NCI-H2081 treated with DMSO at 0.1 percent for 48 hours (cell line): ENCODE measurements around the gene KRTAP26-1.

Experiments
- DNase-seq: peaks from one replicate; lab custom pipeline; 2025; lab: John Stamatoyannopoulos, UW

Gene KRTAP26-1, protein sequence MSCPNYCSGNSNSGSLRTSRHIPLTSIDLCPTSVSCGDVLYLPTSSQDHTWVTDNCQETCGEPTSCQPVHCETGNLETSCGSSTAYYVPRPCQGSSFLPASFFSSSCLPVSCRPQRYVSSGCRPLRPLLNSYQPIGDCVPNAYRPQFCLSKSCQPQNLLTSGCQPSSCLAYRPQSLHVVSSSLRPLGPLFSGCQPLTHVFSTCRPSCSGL

DNA sequence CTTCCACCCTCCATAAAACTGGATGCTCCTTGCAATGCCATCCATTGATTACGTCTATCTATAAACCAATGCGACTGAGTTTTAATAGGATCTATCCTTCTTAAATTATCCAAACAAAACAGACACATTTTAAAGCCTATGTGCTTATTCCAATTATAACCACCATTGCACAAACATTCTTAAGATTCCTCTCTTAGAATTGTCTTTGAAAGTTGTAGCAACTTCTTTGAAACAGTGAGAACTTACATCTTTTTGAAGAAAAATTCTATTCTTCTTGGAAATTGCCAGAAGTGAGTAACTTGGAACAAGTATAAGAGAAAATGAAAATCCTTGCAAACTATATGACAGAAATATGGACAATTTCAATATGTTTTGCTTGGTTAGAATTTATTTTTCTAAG, at the start of gene KRTAP26-1:
Gene KRTAP26-1, minus strand, starts transcription at position 101 of the 400 bp plus-strand sequence. CDS start 280 bp downstream, outside the sequence.
- no peak for DNase-seq

DNA sequence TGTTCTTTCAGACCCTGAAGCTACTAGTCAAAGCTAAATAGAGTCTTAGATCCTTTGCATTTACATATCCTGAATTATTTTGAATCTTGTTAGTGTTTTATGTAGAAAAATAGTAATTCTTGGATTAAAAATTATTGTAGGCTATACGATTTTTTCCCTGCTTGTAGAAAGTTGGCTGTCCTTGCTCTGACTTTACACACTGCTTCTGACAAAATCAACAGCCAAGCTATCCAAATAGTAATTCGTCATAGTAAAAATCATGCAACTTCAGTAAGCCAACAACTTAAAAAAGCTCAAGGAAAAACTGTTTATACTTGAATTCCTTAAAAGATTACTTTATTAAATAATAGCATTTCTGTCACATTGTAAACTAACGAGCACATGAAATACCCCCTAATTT, 35.8 kb upstream of the KRTAP26-1 start:
- DNase-seq = no peak

DNA sequence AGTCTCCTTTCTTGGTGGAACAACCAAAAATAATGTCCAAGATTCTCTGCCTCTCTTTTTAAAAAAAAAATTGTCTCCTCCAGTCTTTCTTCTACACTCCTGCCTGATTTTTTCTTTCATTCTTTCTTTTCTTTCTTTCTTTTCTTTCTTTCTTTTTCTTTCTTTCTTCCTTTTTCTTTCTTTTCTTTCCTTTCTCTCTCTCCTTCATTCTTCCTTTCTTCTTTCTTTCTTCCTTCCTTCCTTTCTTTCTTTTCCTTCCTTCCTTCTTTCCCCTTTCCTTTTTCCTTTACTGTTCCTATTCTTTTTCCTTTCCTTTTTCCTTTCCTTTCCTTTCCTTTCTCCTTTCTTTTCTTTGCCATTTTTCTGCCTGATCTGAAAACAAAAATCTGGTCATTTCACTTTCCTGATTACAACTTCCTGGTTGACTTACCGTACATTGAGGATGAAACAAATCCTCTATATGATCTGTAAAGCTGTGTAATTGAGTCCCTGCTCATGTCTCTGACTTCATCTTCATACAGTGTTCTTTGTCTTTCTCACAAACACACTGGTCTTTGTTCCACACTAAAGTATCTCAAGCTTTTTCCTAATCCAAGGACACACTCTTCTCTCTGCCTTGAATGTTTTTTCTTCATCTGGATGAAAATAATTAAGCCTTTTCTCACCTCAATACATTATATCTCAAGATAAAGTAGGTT, 34.3 kb upstream of the KRTAP26-1 start:
- DNase-seq = no peak

DNA sequence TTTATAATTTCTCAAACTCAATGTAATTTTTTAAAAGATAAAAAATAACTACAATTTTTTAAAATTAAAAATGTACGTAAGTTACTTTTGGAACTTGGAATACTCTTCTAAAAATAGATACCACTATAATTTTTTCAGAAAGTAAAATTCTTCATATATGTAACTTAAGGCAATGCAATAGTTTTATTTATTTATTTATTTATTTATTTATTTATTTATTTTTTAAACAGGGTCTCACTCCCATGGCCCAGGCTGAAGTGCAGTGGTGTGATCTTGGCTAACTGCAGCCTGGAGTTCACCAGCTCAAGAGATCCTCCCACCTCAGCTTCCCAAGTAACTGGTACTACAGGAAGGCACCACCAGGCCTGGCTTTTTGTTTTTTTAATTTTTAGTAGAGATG, 31.4 kb upstream of the KRTAP26-1 start:
- DNase-seq = no peak

DNA sequence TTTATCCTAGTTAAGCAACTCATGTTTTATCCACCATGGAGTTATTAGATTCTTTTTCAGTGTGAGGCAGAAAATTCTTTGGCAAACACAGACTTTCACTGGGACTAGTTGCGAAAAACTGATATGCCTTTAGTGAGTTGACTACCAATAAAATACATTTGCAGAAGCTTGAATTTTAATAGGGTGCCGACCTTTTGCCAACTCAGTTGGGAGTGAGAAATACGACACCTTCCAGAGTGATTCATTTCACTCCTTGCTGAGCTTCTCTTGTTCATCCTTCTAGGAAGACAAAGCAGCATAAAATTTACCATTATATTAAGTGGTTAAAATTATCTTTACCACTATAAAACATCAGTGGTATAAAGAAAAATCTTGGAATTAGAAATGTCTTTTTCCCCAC, 29.5 kb upstream of the KRTAP26-1 start:
- no peak for DNase-seq

DNA sequence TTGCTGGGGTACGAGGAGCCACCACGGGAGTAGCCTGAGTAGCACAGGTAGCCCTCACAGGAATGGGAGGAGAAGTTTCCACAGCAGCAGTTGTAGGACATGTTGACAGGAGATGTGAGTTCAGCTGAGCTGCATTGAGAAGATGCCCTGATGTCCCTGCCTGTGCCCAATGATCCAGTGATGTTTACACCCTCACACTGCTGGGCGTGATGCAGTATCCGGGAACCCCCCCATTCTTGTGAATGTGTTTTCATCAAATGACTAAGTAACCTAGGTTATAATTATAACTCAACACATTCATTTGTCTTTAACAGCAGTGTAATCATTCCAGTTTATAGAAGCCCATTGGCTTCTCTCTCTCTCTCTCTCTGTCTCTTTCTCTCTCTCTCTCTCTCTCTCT, 28.4 kb upstream of the KRTAP26-1 start, which contains the start of gene KRTAP23-1:
Gene KRTAP23-1, minus strand, starts transcription at position 101 of the 400 bp plus-strand sequence. Its CDS starts 0 bp downstream, at position 101.
- DNase-seq = no peak

DNA sequence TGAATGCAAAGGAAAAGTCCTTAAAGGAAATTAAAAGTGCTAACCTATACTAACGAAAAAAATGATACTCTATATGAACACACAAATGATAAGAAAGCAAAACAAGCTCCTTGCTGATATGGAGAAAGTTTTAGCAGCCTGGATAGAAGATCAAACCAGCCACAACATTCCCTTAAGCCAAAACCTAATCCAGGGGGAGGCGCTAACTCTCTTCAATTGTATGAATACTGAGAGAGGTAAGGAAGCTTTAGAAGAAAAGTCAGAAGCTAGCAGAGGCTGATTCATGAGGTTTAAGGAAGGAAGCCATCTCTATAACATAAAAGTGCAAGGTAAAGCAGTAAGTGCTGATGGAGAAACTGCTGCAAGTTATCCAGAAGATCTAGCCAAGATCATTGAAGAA, 24.9 kb upstream of the KRTAP26-1 start:
- DNase-seq = no peak

DNA sequence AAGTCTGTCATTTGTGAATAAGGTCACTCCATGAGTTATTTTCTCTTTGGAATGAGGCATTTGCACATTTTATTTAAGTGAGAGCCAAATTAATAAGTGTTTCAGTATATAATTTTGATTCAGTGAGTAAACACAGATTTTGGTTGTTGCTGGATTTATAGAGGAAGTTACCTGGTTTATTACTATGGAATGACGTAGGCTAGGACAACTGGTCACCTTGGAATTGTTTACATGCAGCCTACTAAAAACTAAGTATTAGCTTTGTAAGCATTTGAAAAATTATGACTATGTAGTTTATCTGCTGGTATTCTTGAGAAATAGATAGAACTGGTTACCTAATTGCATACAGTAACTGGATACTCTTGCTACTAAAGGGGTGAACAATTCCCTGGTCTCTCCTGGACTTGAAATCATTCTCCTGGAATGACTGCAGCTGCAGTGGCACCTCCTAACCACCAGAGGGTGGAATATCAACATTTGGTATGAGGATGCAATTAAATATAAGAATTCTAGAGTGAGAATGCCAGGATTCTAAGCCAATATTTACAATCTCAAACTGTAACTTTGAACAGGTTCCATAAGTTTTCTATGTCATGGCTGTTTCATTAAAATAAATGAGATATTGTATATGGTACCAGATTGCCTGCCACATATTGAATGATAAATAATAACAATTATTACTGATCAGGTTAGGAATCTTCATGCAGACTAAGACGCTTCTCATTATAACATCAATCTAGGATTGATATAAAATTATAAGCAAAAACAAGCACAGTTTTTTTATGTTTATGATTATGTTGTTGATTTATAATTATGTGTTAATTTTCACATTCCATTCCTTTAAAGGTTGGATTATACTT, 20.8 kb upstream of the KRTAP26-1 start:
- no peak for DNase-seq

DNA sequence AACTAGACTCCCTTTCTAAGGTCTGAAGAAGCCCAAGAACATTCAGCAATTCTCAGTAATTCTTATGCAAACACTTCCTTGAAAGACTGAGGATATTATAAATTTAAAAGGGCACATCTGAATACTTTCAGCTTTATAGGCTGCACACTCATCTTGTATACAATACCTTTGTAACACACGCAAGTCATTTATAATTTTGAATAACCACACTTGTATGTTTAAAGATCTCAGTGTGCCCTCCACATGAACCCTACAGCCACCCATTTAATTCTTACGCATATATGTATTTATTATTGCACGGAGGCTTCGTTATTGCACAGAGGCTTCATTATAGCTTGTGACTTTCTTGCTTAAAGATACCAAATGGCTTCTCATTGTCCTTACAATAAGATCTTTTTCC, 18.6 kb upstream of the KRTAP26-1 start:
- no peak for DNase-seq

DNA sequence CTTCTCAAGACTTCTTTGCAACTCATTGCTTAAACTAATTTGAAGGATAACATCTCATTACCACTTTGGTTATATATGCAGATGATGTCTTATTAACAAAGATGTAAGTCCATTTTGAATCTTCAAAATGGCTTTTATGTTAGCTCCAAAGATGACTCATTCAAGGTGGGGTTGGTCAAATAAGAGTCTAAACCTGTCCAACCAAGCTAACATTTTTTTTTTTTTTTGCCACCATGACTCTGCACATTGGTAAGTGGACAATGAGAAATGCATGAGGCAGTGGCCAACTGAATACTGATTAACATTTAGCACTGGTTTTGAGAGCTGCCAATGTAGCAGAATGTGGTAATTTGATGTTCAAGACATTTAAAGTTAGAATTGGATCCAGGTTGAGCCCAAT, 17.7 kb upstream of the KRTAP26-1 start:
- DNase-seq = no peak

DNA sequence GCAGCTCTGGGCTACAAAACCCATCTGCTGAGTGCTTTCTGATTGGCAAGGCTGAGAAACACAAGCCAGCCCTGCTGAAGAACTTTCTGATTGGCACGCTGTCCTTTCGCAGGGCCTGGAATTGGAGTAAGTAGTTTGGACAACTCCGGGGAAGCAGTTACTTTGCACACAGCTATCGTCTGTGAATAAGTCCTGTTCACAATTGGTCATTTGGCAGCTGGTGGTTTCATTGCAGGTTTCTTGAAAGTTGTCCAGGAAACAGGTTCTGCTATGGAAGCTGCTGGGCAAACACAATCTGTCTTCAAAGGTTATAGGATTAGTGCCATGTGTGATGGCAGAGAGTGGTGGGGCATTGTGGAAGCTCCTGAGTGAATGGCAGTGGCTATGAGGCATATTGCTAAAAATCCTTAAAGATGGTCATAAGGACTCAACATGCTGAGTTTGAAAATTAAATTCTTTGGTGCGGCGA, 17.2 kb upstream of the KRTAP26-1 start, which contains the start of gene KRTAP27-1:
Gene KRTAP27-1, minus strand, starts transcription at position 419 of the 469 bp plus-strand sequence. Its CDS starts 26 bp downstream, at position 393.
- DNase-seq = no peak

DNA sequence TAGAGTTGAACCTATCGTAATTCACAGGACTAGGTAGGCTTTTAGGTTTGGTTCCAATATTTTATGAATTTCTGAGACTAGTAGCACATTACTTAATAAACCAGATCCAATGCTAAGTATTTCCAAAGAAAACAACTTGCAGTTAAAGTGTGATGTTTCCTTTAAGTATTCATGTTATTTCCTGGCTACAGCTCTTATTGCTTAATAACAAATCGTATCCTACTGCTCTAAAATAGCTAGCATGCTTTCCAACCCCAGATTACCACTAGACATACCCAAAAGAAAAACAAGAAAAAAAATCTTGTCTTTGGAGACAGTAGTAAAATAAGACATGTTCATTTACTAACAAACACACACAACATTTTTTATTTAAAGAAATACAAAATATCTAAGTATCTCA, 16.5 kb upstream of the KRTAP26-1 start:
- no peak for DNase-seq

DNA sequence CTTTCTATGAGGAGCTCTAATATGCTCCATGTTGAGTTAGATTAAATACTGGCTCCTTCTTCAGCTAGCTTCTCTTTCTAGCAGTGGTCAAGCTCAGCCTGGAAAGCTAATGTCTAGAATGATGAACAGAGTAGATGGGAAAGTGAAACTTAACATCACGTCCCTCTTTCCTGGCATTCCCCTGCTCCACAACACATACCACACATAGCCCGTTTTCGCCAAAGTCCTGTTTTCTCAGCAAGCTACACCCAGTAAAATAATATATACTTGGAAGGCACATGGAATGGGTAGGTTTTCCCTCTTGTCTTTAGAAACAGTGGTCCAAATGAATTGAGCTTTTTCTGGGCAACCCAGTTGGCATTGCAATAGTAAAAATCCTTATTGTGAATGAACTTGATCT, 13.6 kb upstream of the KRTAP26-1 start:
- DNase-seq = no peak

DNA sequence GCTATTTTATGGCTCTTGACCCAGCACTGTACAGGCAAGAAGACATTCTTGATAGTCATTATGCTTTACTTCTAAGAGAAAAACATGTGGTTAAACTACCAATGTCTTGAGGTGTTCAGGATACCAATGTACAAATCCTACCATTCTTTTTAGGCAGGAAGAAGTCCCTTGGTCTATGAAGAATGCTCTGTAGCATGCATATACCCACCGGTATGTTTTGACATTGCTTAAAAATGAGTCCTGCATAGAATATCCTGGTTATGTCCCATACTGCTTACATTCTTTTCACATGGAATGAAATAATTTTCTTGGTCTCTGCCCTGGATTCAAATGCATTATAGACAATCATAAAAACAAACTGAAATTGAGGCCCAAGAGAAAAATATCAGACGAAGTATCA, 12.6 kb upstream of the KRTAP26-1 start:
- DNase-seq = no peak

DNA sequence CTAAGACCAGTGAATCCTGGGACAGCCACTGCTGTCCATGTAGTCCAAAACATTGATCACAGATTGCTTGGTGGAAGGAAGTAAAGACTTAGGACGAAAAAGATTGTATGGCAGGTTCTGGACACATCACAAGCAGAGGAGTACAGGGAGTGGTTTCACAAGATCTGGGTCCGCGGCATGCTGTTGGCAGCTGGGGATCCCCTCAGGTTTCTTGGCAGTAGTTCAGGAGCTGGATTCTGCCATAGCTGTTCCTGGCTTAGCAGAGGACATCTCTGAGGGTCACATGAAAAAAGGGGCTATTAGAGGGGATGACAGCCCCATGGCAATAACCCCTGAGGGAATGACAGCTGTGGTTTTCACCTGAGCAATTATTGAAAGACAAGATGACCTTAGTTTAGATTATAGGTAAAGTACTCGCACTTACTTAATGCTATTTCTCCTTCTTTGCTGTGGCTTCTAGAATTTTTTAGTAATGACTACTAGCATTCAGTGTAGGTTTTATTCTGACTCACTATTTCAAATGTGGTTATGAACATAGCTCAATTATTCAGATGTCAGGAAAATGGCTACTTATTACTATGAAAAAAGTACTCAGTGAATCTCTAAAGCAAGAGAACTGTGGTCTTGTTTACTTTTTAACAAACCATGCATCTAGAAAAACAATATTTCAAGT, 9.2 kb upstream of the KRTAP26-1 start:
- no peak for DNase-seq

DNA sequence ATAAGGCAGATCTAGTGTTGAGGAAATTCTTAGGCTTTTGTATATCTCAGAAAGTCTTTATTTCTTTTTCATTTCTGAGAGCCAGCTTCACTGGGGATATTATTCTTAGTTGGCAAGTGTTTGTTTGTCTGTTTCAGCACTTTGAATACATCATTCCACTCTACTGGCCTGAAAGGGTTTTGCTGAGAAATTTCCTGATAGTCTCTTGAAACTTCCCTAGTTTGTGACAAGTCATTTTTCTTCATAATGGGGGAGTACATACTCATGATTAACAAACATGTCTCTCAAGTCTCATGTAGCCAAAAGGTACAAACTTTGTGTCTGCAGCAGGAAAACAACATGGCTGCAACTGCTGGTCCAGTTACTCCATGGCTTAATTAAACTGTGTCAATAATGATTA, 6.3 kb upstream of the KRTAP26-1 start:
- no peak for DNase-seq

DNA sequence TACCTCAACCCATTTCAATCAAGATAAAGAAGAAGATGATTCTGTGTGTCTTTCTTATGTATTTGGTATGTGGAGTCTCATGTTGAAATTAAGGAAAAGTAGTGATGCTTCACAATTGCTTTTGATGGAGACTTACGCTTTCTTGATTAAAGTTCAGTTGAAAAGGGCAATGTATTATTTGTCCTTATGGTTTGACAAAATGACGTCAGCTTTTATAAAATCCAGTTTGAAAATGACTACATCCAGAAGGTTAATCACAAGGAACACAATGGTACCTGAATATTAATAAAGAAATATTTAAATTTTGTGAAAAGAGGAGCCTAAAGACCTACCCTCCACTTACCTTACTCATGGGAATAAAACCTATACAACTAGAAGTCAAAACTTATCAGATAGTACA, 4.4 kb downstream of the KRTAP26-1 start:
- no peak for DNase-seq

DNA sequence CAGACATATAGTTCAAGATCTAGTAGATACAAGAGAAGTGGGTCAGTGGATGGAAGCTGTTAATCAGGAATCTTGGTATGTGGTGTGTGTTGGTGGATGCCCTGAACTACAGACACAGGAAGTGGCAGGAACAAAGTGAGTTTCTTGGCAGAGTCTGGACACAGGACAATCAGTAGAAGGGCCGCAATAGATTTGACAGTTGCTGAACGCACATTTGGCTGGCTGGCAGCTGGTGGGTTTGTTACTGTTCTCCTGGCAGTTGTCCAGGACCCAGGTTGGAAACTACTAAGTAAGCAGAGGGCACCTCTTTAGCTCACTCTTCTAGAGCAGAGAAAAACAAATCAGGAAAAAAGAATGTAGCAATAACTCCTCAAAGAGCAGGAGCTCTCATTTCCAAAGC, 13.2 kb downstream of the KRTAP26-1 start:
- no peak for DNase-seq

DNA sequence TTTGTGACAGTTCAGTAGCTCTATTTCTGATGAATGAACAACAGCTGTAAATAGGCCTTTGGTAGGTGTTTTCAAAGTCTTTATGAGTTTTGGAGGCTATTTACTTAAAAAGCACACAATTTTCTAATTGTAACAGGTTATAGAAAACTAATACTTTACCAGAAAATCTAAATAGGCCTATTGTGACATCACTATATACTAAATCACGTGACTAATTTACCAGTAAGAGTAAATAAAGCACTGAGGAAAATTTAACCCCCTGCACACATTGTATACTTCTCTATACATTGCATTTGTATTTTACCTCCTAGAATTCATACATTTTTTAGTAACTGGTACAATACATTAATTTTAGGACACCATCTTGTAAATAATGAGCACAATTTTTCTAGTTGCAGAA, 15.0 kb downstream of the KRTAP26-1 start:
- DNase-seq = no peak

DNA sequence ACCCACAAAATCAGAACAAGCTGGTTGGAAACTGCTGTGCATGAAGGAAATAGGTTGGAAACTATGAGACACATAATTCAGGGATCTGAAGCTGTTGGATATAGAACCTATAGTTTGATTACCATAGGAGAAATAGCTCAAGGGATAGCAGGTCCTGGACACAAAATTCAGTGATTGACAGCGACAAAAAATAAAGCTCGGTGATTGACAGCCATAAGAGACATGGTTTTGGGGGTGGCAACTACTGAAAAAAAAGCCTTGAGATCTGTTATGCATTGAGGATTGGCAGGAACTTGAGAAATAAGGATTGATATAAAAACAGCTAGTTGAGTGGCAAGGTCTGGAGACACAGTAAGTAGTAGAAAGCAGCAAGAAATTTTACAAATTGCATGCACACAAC, 30.9 kb downstream of the KRTAP26-1 start, which contains the start of gene KRTAP25-1:
Gene KRTAP25-1, minus strand, starts transcription at position 300 of the 400 bp plus-strand sequence. Its CDS starts 24 bp downstream, at position 276.
- no peak for DNase-seq

DNA sequence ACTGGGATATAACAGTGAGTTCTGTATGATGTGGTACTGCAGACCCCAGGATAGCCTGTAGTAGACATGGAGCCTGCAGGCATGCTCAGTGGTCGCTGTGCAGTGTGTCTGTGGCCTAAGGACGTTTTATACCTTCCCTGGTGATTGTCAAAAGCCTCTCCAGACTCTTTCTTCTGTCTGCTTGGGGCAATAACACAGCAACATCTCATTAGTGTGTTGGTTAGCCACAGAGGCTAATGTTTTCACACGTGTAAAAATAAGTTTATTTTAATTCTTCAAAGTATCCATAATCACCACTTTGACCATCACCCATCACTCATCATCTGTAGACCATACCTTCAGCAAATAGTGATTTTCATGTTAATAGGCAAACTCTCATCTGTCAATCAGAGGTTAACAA, 37.3 kb downstream of the KRTAP26-1 start, which contains the start of gene KRTAP24-1:
Gene KRTAP24-1, minus strand, starts transcription at position 101 of the 400 bp plus-strand sequence. Its CDS starts 18 bp downstream, at position 83.
- no peak for DNase-seq

DNA sequence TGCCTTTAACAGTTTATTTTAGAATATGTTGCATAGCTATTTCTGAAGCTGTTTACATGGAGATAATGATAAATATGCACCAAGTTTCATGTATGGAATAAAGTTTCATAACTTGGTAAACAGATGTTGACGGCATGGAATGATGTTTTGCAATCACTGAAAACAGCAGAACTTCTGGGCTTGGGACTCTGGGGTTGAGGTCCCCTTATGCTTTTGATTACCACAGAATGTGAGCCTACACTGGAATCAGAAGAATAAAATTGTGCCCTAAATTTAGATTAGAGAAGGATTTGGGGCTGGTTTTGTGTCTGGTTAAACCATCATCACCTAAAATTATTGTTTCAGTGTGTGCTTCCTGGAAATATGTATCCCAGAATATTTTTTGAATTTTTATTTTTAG, 48.5 kb downstream of the KRTAP26-1 start:
- no peak for DNase-seq
